K562 (cell line): ENCODE measurements around the gene ALG6. TPM values are rescaled to one million over a fixed set of nuclear protein-coding genes. Genes with fewer than 3 reads are reported as not detected.

Experiments used
- CAMTA2 ChIP-seq: fragments of 250-450 bp; sonication (Bioruptor Pico); conservative IDR thresholded peaks from 2 replicates; pipeline ENCODE4 v1.5.1; 2022
- CBFA2T3 ChIP-seq: fragments of 450-650 bp; IDR thresholded peaks from 2 replicates; pipeline ENCODE4 v1.6.1; 2017
- CSDE1 ChIP-seq, 2 experiments: fragments of 450-650 bp; IDR thresholded peaks; 2 replicates each; pipeline ENCODE4 v1.6.1; 2016; ENCODE audit warnings: mild to moderate bottlenecking in 1 of 2
- DEAF1 ChIP-seq: fragments of 450-650 bp; formaldehyde crosslinking; IDR thresholded peaks from 2 replicates; pipeline ENCODE4 v1.4.0; 2020; ENCODE audit warnings: mild to moderate bottlenecking, moderate library complexity
- EP300 ChIP-seq: IDR thresholded peaks from 2 replicates; pipeline ENCODE4 v1.6.1; 2012; ENCODE audit warnings: low read length, improper control_type of control experiment
- ETV5 ChIP-seq: sonication (generic); formaldehyde crosslinking; IDR thresholded peaks from 2 replicates; pipeline ENCODE4 v1.4.0; 2020; ENCODE audit warnings: low read depth, mild to moderate bottlenecking, missing genetic modification reagents
- FOXK2 ChIP-seq, 2 experiments: fragments of 450-650 bp; IDR thresholded peaks in 1 of 2; conservative IDR thresholded peaks in 1 of 2; 2 replicates each; pipeline ENCODE4 v1.6.1; 2016; ENCODE audit warnings: low read depth in 2 of 2, mild to moderate bottlenecking in 1 of 2
- HNRNPLL ChIP-seq: fragments of 200-400 bp; formaldehyde crosslinking; IDR thresholded peaks from 2 replicates; pipeline ENCODE4 v1.6.1; 2017; ENCODE audit warnings: low read length, low read depth, mild to moderate bottlenecking; ENCODE audit not compliant: poor library complexity, severe bottlenecking
- PPARD ChIP-seq: fragments of 250-450 bp; sonication (Bioruptor Pico); IDR thresholded peaks from 2 replicates; pipeline ENCODE4 v1.8.0; 2022; ENCODE audit warnings: inconsistent platforms, mild to moderate bottlenecking, moderate library complexity
- PRDM10 ChIP-seq: fragments of 450-650 bp; IDR thresholded peaks from 2 replicates; pipeline ENCODE4 v1.6.1; 2018; ENCODE audit not compliant: partially characterized antibody
- RBBP5 ChIP-seq: fragments of 200-600 bp; sonication (generic); IDR thresholded peaks from 2 replicates; pipeline ENCODE4 v1.6.1; 2012; ENCODE audit warnings: borderline replicate concordance, mild to moderate bottlenecking, low read length, control low read depth, inconsistent platforms; ENCODE audit not compliant: insufficient read depth, poor library complexity, severe bottlenecking
- SLC30A9 ChIP-seq: fragments of 250-450 bp; sonication (Bioruptor Pico); IDR thresholded peaks from 2 replicates; pipeline ENCODE4 v1.8.0; 2022; ENCODE audit warnings: mild to moderate bottlenecking, moderate library complexity
- SMARCE1 ChIP-seq: fragments of 450-650 bp; IDR thresholded peaks from 2 replicates; pipeline ENCODE4 v1.7.1; 2016; ENCODE audit warnings: mild to moderate bottlenecking
- SOX6 ChIP-seq: fragments of 450-650 bp; IDR thresholded peaks from 2 replicates; pipeline ENCODE4 v1.6.1; 2014; ENCODE audit warnings: mild to moderate bottlenecking
- TARDBP ChIP-seq: fragments of 450-650 bp; IDR thresholded peaks from 2 replicates; pipeline ENCODE4 v1.6.1; 2016
- ZBTB17 ChIP-seq: fragments of 450-650 bp; formaldehyde crosslinking; IDR thresholded peaks from 2 replicates; pipeline ENCODE4 v1.4.0; 2020; ENCODE audit warnings: mild to moderate bottlenecking
- ZNF239 ChIP-seq: fragments of 250-450 bp; sonication (Bioruptor Pico); IDR thresholded peaks from 2 replicates; pipeline ENCODE4 v1.4.0; 2020; ENCODE audit warnings: mild to moderate bottlenecking
- ZNF24 ChIP-seq: fragments of 450-650 bp; IDR thresholded peaks from 2 replicates; pipeline ENCODE4 v1.6.1; 2016
- ZNF395 ChIP-seq: fragments of 200-800 bp; sonication (Bioruptor generic); IDR thresholded peaks from 2 replicates; pipeline ENCODE4 v1.6.1; 2017; ENCODE audit warnings: missing genetic modification characterization, missing compliant biosample characterization
- ZZZ3 ChIP-seq: fragments of 450-650 bp; IDR thresholded peaks from 2 replicates; pipeline ENCODE4 v1.6.1; 2016; ENCODE audit warnings: antibody characterized with exemption, mild to moderate bottlenecking, moderate library complexity
- polyA plus RNA-seq, 8 experiments: library from polyadenylated mRNA; depleted of rRNA in 4 of 8; stranded (reverse) in 5 of 8; unstranded in 3 of 8; fragments of >200 nt; fragmentation: Nextera tagmentation in 2 of 8; fragmentation: Illumina TruSeq in 1 of 8; extraction: Ambion mirVana in 2 of 8; extraction: Trizol in 1 of 8; gene quantifications; 2 replicates each; pipeline versions ENCODE4 v1.2.1 to v1.2.3, GENCODE V29; 2011 to 2014; ENCODE audit warnings: inconsistent platforms in 1 of 8, missing spikeins in 1 of 8
- total RNA-seq, 7 experiments: library from RNA; depleted of rRNA in 6 of 7; stranded (reverse); fragments of >200 nt in 6 of 7; fragmentation: Illumina TruSeq in 2 of 7; extraction: Trizol in 2 of 7; gene quantifications; 2 replicates each; pipeline versions ENCODE4 v1.2.1 to v1.2.3, GENCODE V29; 2011 to 2021; ENCODE audit warnings: low replicate concordance in 1 of 7
- TF ChIP-seq, protein P1 (sequence below): sonication (generic); formaldehyde crosslinking; IDR thresholded peaks from 2 replicates; pipeline ENCODE4 v1.8.0; 2022; ENCODE audit warnings: mild to moderate bottlenecking, missing genetic modification reagents

The ALG6 gene
- total and polyA plus RNA-seq, 9 of the 15 experiments (the other 6 are each of a cell fraction or from before 2014, with no cell fraction given), result 14.6 to 35.7 (median 23.3) TPM

- no peak for TF ChIP-seq CAMTA2 (CRISPR knock-in tag)
- TF ChIP-seq PRDM10, result peak; percentile 50
- TF ChIP-seq SLC30A9, result no peak
- peak; percentile 65; the same call in 1 of the 2 replicates for TF ChIP-seq SMARCE1
- no peak for TF ChIP-seq DEAF1 (CRISPR knock-in tag)
- TF ChIP-seq EP300, result no peak
- TF ChIP-seq ZBTB17 (CRISPR knock-in tag), result no peak
- TF ChIP-seq RBBP5, result no peak
- no peak for TF ChIP-seq ZNF24
- TF ChIP-seq ETV5 (CRISPR knock-in tag), result no peak
- TF ChIP-seq CBFA2T3, result peak; percentile 7; the same call in 1 of the 2 replicates
- TF ChIP-seq CSDE1 (IDR thresholded peaks at IDR 0.05), result no peak
- TF ChIP-seq TARDBP, result no peak
- no peak for TF ChIP-seq PPARD (CRISPR knock-in tag)
- TF ChIP-seq SOX6, result peak; percentile 81; the same call in 1 of the 2 replicates
- TF ChIP-seq ZNF239 (CRISPR knock-in tag), result no peak
- TF ChIP-seq HNRNPLL, result no peak
- TF ChIP-seq, protein P1, sequence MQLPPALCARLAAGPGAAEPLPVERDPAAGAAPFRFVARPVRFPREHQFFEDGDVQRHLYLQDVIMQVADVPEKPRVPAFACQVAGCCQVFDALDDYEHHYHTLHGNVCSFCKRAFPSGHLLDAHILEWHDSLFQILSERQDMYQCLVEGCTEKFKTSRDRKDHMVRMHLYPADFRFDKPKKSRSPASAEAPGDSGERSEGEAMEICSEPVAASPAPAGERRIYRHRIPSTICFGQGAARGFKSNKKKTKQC (CRISPR knock-in tag), result no peak
- no peak for TF ChIP-seq ZNF395 (CRISPR knock-in tag)
- no peak for TF ChIP-seq ZZZ3
- no peak for TF ChIP-seq FOXK2 (conservative IDR thresholded peaks at IDR 0.05 in 1 of 2, IDR thresholded peaks at IDR 0.05 in 1 of 2; ENCODE audit: low read depth in 2 of 2)
Observed at GRCh38 chr1:63403386-63403785, 36.0 kb downstream of the ALG6 start (continued).
